HepG2 (cell line): ENCODE results near the gene RETN. TPM values are rescaled to one million over a fixed set of nuclear protein-coding genes. Genes with fewer than 3 reads are reported as not detected.

ENCODE experiments used
- ATAC-seq: fragments of 200-7000 bp; cut with Tn5 transposase; 3 replicates; pipeline ENCODE4 v1.9.1; 2020; ENCODE audit warnings: mild to moderate bottlenecking, moderate library complexity
- BruUV-seq: library from RNA; stranded (reverse); fragments of 400-500 nt; replicated peaks from 2 replicates; lab custom pipeline; 2021; lab: Mats Ljungman, UMichigan
- CTCF ChIA-PET: fragments of 300-600 bp; formaldehyde crosslinking; extraction: SDS; loops from one replicate; lab custom pipeline; 2021; ENCODE audit warnings: low total read pairs, inconsistent platforms, low intra/inter-chr PET ratio; lab: Yijun Ruan, JAX
- POLR2A ChIA-PET: fragments of 350-600 bp; sonication (Branson Sonifier 250); formaldehyde crosslinking; loops from one replicate; lab custom pipeline; 2020; ENCODE audit warnings: antibody characterized with exemption, inconsistent platforms; lab: Yijun Ruan, JAX
- DNase-seq: peaks from one replicate; pipeline ENCODE4 v3.0.0-alpha.2; 2015; ENCODE audit warnings: low spot score
- FAIRE-seq: peaks from 3 replicates; lab custom pipeline; 2011; peaks lifted over from hg19 to GRCh38; lab: Jason Lieb, UNC
- H2AFZ ChIP-seq: one replicate; pipeline ENCODE4 v1.6.1; 2011; ENCODE audit warnings: low read length, inconsistent platforms
- H3K27ac ChIP-seq: fragments of 300-600 bp; 3 replicates; pipeline ENCODE4 v1.8.0; 2011; ENCODE audit warnings: mixed run types, mild to moderate bottlenecking, mixed read lengths, low read length, inconsistent platforms; ENCODE audit not compliant: insufficient read depth; ENCODE audit errors: extremely low read length
- H3K27me3 ChIP-seq, 2 experiments: fragments of 200-600 bp in 1 of 2; 2 replicates in 1 of 2; 3 replicates in 1 of 2; pipeline versions ENCODE4 v1.6.0 to v1.8.0; 2011; ENCODE audit warnings: low read length in 2 of 2, mild to moderate bottlenecking in 2 of 2, moderate library complexity in 2 of 2, inconsistent platforms in 1 of 2; ENCODE audit not compliant: insufficient read depth in 2 of 2, control insufficient read depth in 1 of 2
- H3K36me3 ChIP-seq, 2 experiments: fragments of 200-600 bp in 1 of 2; replicated peaks in 1 of 2; 2 replicates in 1 of 2; 3 replicates in 1 of 2; pipeline versions ENCODE4 v1.5.1 to v1.8.0; 2011; ENCODE audit warnings: low read length in 2 of 2, inconsistent platforms in 1 of 2; ENCODE audit not compliant: insufficient read depth in 2 of 2, control insufficient read depth in 1 of 2
- H3K4me1 ChIP-seq: 2 replicates; pipeline ENCODE4 v1.5.1; 2012; ENCODE audit warnings: low read length, inconsistent platforms; ENCODE audit not compliant: insufficient read depth
- H3K4me2 ChIP-seq: 2 replicates; pipeline ENCODE4 v1.6.0; 2011; ENCODE audit warnings: low read depth, low read length, inconsistent platforms
- H3K4me3 ChIP-seq, 3 experiments: fragments of 200-600 bp in 1 of 3; sonication (generic), shearing (Covaris generic) in 1 of 3; replicated peaks in 1 of 3; 2 replicates each; pipeline ENCODE4 v1.5.1; 2011 to 2016; ENCODE audit warnings: low read length in 3 of 3, inconsistent platforms in 2 of 3, low read depth in 2 of 3, mild to moderate bottlenecking in 2 of 3, control low read depth in 1 of 3, mixed read lengths in 1 of 3; ENCODE audit not compliant: insufficient read depth in 1 of 3
- H3K79me2 ChIP-seq: one replicate; pipeline ENCODE4 v1.6.1; 2011; ENCODE audit warnings: low read length, inconsistent platforms; ENCODE audit not compliant: insufficient read depth
- H3K9ac ChIP-seq: 2 replicates; pipeline ENCODE4 v1.6.0; 2011; ENCODE audit warnings: mild to moderate bottlenecking, low read depth, low read length, inconsistent platforms; ENCODE audit not compliant: insufficient read depth
- H3K9me3 ChIP-seq: 2 replicates; pipeline ENCODE4 v1.5.1; 2012; ENCODE audit warnings: mild to moderate bottlenecking, low read length
- H4K20me1 ChIP-seq: 2 replicates; pipeline ENCODE4 v1.6.0; 2011; ENCODE audit warnings: inconsistent platforms, mild to moderate bottlenecking, low read length, moderate library complexity; ENCODE audit not compliant: insufficient read depth
- AGO2 ChIP-seq: fragments of 200-400 bp; formaldehyde crosslinking; optimal IDR thresholded peaks from 2 replicates; pipeline ENCODE3; 2017; ENCODE audit warnings: mild to moderate bottlenecking, low read depth, low read length, moderate library complexity
- RBFOX2 ChIP-seq: fragments of 200-400 bp; formaldehyde crosslinking; IDR thresholded peaks from 2 replicates; pipeline ENCODE4 v1.6.1; 2017; ENCODE audit warnings: low read depth, mild to moderate bottlenecking, low read length
- WGBS: methylation state at CpG from one replicate; pipeline ENCODE4 v1.1.6; 2017; ENCODE audit warnings: low lambda C conversion rate; 5-methylcytosine and 5-hydroxymethylcytosine counted together
- in situ Hi-C: cut with HindIII; loops from 2 replicates; pipeline ENCODE4 v1.10.0; 2017; ENCODE audit warnings: low pct_unique_long_range_greater_than_20kb; ENCODE audit not compliant: extremely low pct_ligation_motif_present
- intact Hi-C: fragments of 100-400 bp; cut with micrococcal nuclease; formaldehyde crosslinking; loops from one replicate; pipeline ENCODE4 v1.10.0; 2022; ENCODE audit not compliant: unreplicated experiment
- polyA plus RNA-seq, 8 experiments: library from polyadenylated mRNA; depleted of rRNA in 3 of 8; stranded (reverse) in 7 of 8; unstranded in 1 of 8; fragments of >200 nt; fragmentation: Illumina TruSeq in 4 of 8; extraction: Trizol in 4 of 8; gene quantifications; 2 replicates each; pipeline versions ENCODE4 v1.2.1 to v1.2.3, GENCODE V29; 2011 to 2016; ENCODE audit warnings: low read depth in 4 of 8, missing spikeins in 1 of 8, mixed read lengths in 1 of 8; ENCODE audit not compliant: insufficient read depth in 1 of 8
- total RNA-seq, 5 experiments: library from RNA; depleted of rRNA; stranded (reverse); fragments of >200 nt; fragmentation: Illumina TruSeq; extraction: Trizol; gene quantifications; 2 replicates each; pipeline ENCODE4 v1.2.3, GENCODE V29; 2016; ENCODE audit warnings: low read depth in 1 of 5
- TF ChIP-seq, protein P1 (sequence below): sonication (generic); formaldehyde crosslinking; IDR thresholded peaks from 2 replicates; pipeline ENCODE4 v1.4.0; 2020; ENCODE audit warnings: missing genetic modification reagents

Gene RETN
- total and polyA plus RNA-seq, 2 of the 13 experiments (the other 11 are each of a cell fraction or from before 2014, with no cell fraction given), result not detected

DNA sequence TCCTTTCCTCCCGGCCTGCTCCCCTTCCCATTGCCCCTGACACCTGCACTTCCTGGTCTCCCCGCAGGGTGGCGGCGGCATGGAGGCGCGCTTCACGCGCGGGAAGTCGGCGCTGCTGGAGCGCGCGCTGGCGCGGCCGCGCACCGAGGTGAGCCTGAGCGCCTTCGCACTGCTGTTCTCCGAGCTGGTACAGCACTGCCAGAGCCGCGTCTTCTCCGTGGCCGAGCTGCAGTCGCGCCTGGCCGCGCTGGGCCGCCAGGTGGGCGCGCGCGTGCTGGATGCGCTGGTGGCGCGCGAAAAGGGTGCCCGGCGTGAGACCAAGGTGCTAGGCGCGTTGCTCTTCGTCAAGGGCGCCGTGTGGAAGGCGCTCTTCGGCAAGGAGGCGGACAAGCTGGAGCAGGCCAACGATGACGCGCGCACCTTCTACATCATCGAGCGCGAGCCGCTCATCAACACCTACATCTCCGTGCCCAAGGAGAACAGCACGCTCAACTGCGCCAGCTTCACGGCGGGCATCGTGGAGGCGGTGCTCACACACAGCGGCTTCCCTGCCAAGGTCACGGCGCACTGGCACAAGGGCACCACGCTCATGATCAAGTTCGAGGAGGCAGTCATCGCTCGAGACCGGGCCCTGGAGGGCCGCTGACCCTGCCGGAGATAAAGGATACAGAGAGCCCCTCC lies 13.5 kb downstream of the RETN start:
- in situ Hi-C loops (loop anchor here (5.0 to 10.0 kb wide), 2 partner anchors 112 to 120 kb away; no protein-coding TSS in a partner anchor), intact Hi-C loops (no loop called here)
- Histone ChIP-seq H3K27ac (no peak overlapping the region), H3K9me3 (no peaks in the 10 kb centered on the region), H3K4me1 (peaks cover 36% of the 10 kb centered on the region), H3K4me3 (peak overlapping the region in 1 of 3 experiments; percentile 97; a peak in 1 of 6 replicates), H3K79me2 (peaks cover 5% of the 10 kb centered on the region), H3K4me2 (peak overlapping the region; percentile 80), H2AFZ (no peak overlapping the region), H3K36me3 (0 out of 5 replicates have a peak, but pooled peaks cover 0 to 2% of the 10 kb centered on the region in 2 experiments), H4K20me1 (no peaks in the 10 kb centered on the region), H3K27me3 (peaks cover 1 to 11% of the 10 kb centered on the region in 2 experiments; a peak in 3 of 5 replicates), H3K9ac (0 out of 2 replicates have a peak overlapping the region, but pooled peaks have one; percentile 88)
- WGBS, result 99% methylated on average over 67 of the region's 74 CpGs
- BruUV-seq, result TSS peak; percentile 73
- ChIA-PET POLR2A (no interaction called here), CTCF (interaction anchor here (2.8 kb wide), 1 partner anchor 114 kb away, joined by 13 read pairs; no protein-coding TSS in a partner anchor)
- TF ChIP-seq RBFOX2 (peak; percentile 49; the same call in 1 of the 2 replicates), AGO2 (peak; percentile 33)
- TF ChIP-seq, protein P1, sequence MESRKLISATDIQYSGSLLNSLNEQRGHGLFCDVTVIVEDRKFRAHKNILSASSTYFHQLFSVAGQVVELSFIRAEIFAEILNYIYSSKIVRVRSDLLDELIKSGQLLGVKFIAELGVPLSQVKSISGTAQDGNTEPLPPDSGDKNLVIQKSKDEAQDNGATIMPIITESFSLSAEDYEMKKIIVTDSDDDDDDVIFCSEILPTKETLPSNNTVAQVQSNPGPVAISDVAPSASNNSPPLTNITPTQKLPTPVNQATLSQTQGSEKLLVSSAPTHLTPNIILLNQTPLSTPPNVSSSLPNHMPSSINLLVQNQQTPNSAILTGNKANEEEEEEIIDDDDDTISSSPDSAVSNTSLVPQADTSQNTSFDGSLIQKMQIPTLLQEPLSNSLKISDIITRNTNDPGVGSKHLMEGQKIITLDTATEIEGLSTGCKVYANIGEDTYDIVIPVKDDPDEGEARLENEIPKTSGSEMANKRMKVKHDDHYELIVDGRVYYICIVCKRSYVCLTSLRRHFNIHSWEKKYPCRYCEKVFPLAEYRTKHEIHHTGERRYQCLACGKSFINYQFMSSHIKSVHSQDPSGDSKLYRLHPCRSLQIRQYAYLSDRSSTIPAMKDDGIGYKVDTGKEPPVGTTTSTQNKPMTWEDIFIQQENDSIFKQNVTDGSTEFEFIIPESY (CRISPR knock-in tag), result no peak
- FAIRE-seq, result no peak
- no peak for ATAC-seq
- no peak for DNase-seq
